Mucosa of stomach (tissue), 1 donor: ENCODE results near the gene AUTS2.

Experiments
- H3K27me3 ChIP-seq: one replicate; pipeline ENCODE4 v1.7.0; 2013; ENCODE audit warnings: mild to moderate bottlenecking, low read length; ENCODE audit not compliant: control insufficient read depth, insufficient read depth
- H3K36me3 ChIP-seq: one replicate; pipeline ENCODE4 v1.7.0; 2013; ENCODE audit warnings: low read length; ENCODE audit not compliant: control insufficient read depth, insufficient read depth
- H3K4me1 ChIP-seq: one replicate; pipeline ENCODE4 v1.7.0; 2013; ENCODE audit warnings: mild to moderate bottlenecking, low read length; ENCODE audit not compliant: control insufficient read depth, insufficient read depth
- H3K4me3 ChIP-seq: one replicate; pipeline ENCODE4 v1.7.0; 2013; ENCODE audit warnings: low read length
- H3K9ac ChIP-seq: one replicate; pipeline ENCODE4 v1.7.0; 2013; ENCODE audit warnings: mild to moderate bottlenecking, low read length, moderate library complexity
- H3K9me3 ChIP-seq: one replicate; pipeline ENCODE4 v1.7.0; 2013; ENCODE audit warnings: mild to moderate bottlenecking, low read length, moderate library complexity; ENCODE audit not compliant: control insufficient read depth
- donor health status: Pancreatic carcinoma.

AUTS2 gene

DNA sequence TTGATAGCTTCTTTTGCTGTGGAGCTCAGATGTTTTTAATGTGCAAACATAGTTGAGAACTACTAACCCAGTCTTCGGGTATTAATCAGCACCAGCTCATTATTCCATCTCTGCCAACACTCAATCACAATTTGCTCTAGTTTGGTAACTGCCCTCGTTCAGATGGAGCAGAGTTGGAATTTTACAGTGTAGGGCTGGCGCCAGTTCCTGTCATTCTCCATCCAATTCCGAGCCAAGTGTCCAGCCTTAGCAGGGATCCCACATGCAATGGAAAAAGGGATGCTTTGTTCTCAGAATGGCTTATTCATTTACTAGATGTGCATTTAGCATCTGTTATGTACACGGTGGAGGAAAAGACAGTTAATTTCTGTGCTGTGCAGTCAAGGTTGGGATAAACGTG, 1029.2 kb downstream of the AUTS2 start:
- no peaks in the 10 kb centered on the region for H3K4me1 ChIP-seq
- H3K9me3 ChIP-seq: no peaks in the 10 kb centered on the region
- no peaks in the 10 kb centered on the region for H3K27me3 ChIP-seq
- H3K4me3 ChIP-seq: no peak overlapping the region
- no peaks in the 10 kb centered on the region for H3K36me3 ChIP-seq
- H3K9ac ChIP-seq: no peak overlapping the region

DNA sequence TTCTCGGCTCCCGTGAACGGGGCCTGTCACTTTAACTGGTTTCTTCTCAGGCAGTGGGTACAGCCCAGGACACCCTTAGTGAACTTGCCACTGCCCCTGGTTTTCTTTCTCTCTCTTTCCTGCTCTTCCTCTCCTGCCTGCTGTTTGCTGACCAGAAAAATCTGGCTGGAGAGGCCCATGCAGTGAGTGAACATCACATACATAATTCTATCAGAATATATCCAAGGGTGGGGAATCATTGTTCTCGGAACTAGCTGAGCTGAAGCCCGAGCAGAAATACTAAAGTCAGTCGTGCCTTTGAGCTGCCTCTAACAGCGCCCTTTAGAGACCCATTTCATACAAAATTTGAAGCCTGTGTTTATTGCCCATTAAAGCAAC, 1032.2 kb downstream of the AUTS2 start:
- Histone ChIP-seq H3K4me3 (no peak overlapping the region), H3K9ac (no peak overlapping the region), H3K36me3 (no peaks in the 10 kb centered on the region), H3K9me3 (no peaks in the 10 kb centered on the region), H3K4me1 (no peaks in the 10 kb centered on the region), H3K27me3 (no peaks in the 10 kb centered on the region)

DNA sequence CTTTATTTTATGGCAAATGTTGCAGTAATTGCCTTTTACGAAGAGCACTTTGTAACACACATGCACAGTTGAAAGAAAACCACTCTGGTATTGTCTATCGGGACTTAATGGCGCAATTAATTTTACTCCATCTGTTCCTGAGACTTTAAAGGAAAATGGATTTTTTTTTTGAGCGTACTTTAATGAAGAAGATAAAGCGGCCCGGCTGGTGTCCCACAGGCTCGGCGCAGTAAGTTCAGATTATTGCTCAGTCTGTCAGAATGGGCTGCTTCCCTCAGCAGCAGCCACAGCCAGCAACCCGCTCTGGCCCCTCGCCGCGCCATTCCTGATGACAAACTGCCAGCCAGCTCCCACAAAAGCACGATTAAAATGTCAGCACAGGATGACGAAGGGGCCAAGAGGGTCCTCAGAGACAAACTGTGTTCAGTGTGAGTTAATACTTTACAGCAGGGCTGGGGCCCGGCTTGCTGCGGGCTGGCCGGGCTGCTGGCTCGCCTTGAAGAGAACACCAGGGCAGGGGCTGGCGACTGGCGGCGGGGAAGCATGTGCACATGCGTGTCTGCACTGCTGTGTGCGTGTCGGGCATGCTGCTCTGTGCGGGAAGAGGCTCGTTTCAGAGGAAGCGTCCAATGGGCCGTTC, 1032.7 kb downstream of the AUTS2 start:
- no peaks in the 10 kb centered on the region for H3K36me3 ChIP-seq

DNA sequence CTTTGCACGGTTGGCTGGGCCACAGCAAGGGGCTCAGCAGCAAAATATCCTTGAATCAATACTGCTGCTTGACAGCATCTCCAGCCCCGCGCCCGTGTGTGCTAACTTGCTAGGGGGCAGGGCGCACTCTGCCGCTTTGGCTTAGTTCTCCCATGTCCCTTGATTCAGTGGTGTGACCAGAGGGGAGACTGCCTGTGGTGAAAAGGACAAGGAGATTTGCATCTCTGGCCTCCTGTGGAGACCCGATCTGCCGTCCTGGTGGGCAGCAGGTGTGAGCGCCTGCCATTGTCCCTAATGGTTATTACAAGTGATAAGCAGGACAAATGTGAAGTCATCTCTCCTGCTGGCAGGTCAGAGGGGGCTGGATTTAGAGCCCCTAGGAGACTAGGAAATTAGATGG, 1033.4 kb downstream of the AUTS2 start:
- H3K27me3 ChIP-seq: no peaks in the 10 kb centered on the region
- no peaks in the 10 kb centered on the region for H3K36me3 ChIP-seq
- H3K4me3 ChIP-seq: no peak overlapping the region
- H3K4me1 ChIP-seq: no peaks in the 10 kb centered on the region
- H3K9ac ChIP-seq: no peak overlapping the region
- H3K9me3 ChIP-seq: no peaks in the 10 kb centered on the region

More for the DNA sequence above, 1032.7 kb downstream of the AUTS2 start:
- Histone ChIP-seq H3K27me3 (no peaks in the 10 kb centered on the region), H3K9ac (no peak overlapping the region), H3K9me3 (no peaks in the 10 kb centered on the region), H3K4me3 (no peak overlapping the region), H3K4me1 (no peaks in the 10 kb centered on the region)

DNA sequence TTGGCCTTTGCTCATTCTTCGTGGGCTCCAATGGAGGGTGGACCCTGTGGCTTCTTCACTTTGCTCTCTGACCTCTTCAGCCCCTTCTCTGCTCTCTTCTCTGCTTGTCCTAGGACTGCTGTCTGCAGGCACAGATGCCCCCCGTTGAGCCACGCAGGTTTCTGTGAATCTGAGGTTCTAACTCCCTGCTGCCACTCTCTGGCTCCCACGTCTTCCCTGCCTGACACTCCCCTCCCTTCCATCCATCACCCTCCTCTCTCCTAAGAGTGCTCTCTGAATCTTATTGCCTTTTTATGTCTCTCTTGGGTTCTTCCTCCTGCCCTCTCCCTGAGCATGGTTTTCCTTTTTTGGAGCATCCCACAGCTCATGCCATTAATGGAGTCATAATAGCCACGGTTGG, 1034.1 kb downstream of the AUTS2 start:
- Histone ChIP-seq H3K27me3 (no peaks in the 10 kb centered on the region), H3K9ac (no peak overlapping the region), H3K4me3 (no peak overlapping the region), H3K4me1 (no peaks in the 10 kb centered on the region), H3K36me3 (no peaks in the 10 kb centered on the region), H3K9me3 (no peaks in the 10 kb centered on the region)

DNA sequence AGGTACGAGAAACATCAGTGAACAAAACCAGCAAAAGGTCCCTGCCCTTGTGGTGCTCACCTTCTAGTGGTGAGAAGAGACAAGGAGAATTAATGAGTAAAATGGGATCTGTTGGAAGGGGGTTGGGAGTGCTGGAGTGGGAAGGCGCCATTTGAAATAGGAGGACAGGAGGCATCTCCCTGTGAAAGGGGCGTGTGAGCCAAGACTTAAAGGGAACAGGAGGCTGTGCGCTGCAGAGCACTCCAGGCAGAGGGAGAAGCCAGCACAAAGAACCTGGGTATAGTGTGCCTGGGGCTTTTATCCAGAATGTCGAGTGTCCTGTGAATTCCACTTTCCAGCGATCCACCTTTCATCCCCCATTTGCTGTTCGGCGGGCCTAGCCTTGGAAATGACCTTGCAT, 1035.8 kb downstream of the AUTS2 start:
- no peak overlapping the region for H3K4me3 ChIP-seq
- H3K4me1 ChIP-seq: no peaks in the 10 kb centered on the region
- no peaks in the 10 kb centered on the region for H3K9me3 ChIP-seq
- H3K9ac ChIP-seq: no peak overlapping the region
- H3K36me3 ChIP-seq: no peaks in the 10 kb centered on the region
- no peaks in the 10 kb centered on the region for H3K27me3 ChIP-seq

DNA sequence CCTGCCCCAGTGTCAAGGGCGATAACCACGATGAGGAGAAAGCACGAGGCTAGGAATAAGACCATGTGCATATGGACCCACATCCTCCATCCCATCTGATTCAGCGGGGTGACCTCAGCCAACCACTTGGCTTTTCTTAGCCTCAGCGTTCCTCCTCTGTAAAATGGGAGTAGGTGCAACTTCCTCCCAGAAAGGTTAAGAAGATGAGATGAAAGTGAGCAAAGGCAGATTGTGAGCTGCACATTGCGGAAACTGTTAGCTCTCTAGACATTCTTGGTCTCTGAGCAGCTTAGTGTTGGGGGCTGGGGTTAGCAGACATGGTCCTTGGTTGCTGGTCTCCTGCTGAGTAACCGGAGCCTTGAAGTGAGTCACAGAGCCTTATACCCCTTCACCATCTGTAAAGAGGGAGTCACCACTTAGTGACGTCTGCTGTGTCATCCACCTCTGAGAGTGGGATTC, 1036.4 kb downstream of the AUTS2 start:
- Histone ChIP-seq H3K4me1 (no peaks in the 10 kb centered on the region), H3K9me3 (no peaks in the 10 kb centered on the region), H3K4me3 (no peak overlapping the region), H3K9ac (no peak overlapping the region), H3K36me3 (no peaks in the 10 kb centered on the region), H3K27me3 (no peaks in the 10 kb centered on the region)

DNA sequence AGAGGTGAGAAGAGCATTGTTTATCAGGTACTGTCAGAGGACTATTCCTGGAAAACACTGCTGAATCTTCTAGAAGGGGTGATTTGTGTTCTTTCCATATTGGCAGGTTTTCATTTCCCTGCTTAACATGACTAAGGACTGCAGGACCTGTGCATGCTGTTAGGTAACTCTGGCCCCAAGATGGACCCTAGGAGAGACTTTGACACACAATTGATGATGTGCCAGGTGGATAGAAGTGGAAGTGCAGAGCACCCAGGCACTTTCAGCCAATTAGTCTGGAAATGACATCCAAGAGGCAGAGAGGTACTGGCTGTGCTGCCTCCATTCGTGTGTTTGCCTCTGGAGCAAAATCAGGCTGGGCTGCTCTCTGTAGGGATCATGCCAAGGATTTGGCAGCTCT, 1037.4 kb downstream of the AUTS2 start:
- H3K9me3 ChIP-seq: no peaks in the 10 kb centered on the region
- H3K4me1 ChIP-seq: no peaks in the 10 kb centered on the region
- no peaks in the 10 kb centered on the region for H3K27me3 ChIP-seq
- H3K36me3 ChIP-seq: no peaks in the 10 kb centered on the region
- H3K9ac ChIP-seq: no peak overlapping the region
- no peak overlapping the region for H3K4me3 ChIP-seq

DNA sequence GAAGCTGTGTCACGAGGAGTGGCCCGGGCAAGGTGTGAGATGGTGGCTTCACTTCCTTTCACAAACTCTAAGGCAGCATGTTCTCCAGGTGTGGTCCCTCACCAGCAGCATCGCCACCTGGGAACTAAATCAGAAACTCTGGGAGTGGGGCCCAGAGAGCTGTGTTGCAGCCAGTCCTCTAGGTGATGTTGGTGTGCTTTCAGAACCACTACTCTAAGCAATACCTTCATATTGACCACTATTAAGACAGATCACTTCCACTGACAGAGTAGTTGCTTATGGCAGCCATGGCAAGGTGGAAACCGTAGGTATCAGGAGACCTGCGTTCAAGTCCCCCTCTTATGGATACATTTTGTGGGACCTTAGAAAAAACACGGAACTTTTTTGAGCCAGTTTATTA, 1037.9 kb downstream of the AUTS2 start:
- no peaks in the 10 kb centered on the region for H3K27me3 ChIP-seq
- H3K9ac ChIP-seq: no peak overlapping the region
- no peaks in the 10 kb centered on the region for H3K9me3 ChIP-seq
- no peaks in the 10 kb centered on the region for H3K36me3 ChIP-seq
- H3K4me1 ChIP-seq: no peaks in the 10 kb centered on the region
- no peak overlapping the region for H3K4me3 ChIP-seq

DNA sequence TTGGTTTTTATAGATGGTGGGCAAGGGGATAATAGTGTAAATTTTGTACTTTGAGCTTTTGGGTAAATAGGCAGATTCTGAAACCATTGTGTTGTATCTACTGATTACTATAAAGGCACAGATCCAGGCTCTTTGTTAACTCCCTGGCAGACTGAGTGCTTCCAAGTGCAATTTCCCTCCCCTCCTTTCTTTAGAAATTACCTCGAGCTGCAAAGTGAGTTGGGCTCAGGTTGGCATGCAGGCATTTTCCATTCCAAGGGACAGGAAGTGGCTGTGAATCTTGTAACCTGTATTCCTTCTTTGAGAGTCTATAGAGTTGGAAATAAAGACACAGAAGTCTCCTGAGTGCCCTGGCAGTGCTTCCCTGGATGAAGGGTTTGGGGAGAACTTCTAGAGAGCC, 1039.5 kb downstream of the AUTS2 start:
- H3K27me3 ChIP-seq: no peaks in the 10 kb centered on the region
- H3K9me3 ChIP-seq: no peaks in the 10 kb centered on the region
- H3K9ac ChIP-seq: no peak overlapping the region
- no peaks in the 10 kb centered on the region for H3K4me1 ChIP-seq
- no peak overlapping the region for H3K4me3 ChIP-seq
- H3K36me3 ChIP-seq: no peaks in the 10 kb centered on the region

DNA sequence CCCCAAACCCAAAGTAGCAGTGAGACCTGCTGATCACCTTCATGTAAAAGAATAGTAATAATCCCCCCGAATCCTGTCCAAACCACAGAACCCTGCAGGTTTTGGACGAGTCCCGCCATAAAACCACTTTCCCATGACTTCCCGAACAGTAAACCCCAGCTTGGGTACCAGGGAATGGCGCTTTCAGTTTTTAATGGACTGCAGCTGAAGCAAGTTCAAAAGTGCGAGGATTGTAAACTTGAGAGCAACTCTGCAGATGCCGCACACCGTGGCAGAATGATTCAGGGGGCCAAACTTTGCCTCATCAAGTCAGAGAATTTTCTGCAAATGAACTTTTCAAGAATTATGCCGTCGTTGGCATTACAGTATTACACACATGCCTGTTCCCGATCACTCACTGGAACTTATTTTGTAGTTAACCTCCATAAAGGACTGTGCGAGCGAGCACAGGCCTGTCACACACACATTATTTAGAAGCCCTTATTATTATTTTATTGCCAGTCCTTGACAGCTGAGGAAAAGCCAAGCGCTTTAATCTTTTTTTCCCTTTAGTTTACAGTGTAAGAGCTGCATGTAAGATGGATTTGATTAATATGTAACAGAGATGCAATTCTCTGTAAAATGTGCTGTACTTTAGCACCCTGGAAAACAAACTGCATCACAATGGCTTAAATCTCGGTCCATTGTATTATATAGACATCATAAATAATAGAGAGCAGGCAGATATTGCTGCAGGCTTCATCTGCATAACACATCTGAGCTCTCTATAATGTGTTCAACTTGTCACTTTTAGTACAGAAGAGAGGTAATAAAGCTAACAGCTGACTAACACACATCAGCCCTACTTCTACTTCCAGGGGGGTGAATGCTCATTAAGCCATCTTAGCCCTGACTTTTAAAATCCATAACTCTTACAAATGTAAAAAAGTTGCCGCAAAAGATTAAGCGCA, 1040.2 kb downstream of the AUTS2 start:
- no peaks in the 10 kb centered on the region for H3K9me3 ChIP-seq
- no peaks in the 10 kb centered on the region for H3K4me1 ChIP-seq
- no peak overlapping the region for H3K9ac ChIP-seq
- no peak overlapping the region for H3K4me3 ChIP-seq
- H3K36me3 ChIP-seq: no peaks in the 10 kb centered on the region
- H3K27me3 ChIP-seq: no peaks in the 10 kb centered on the region

DNA sequence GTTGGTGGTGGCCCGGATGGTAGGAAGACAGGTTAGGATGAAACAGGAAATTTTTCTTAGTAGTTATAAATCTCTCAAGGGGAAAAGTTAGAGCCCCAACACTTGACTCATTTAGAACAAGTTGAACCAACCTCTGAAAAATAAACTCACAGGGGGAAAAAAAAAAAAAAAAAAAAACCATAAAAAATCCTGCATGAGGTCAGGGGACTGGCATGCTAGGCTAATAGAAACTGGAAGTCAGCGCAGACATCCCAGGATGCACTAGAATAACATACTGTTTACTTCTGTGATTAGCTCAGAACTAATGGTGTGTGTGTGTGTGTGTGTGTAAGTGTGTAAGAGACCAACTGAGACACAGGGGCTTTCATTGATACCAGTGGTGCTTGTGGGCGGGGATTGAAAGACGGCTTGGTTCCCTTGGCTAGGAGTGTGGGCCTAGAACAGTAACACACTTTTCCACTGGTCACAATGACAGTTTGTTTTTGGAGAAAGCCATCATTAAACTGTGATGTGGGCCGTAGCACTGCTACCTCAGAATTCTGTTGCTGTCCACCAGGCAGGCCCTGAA, 1042.1 kb downstream of the AUTS2 start:
- H3K9ac ChIP-seq: no peak overlapping the region
- no peaks in the 10 kb centered on the region for H3K4me1 ChIP-seq
- no peak overlapping the region for H3K4me3 ChIP-seq
- H3K36me3 ChIP-seq: no peaks in the 10 kb centered on the region
- H3K9me3 ChIP-seq: no peaks in the 10 kb centered on the region
- H3K27me3 ChIP-seq: no peaks in the 10 kb centered on the region
